Inflammatory macrophage treated with lipopolysaccharide for 4 hours (primary cell): ENCODE measurements around the gene FAT4.

Experiments used
- DNase-seq: peaks from one replicate; pipeline ENCODE4 v3.0.0-alpha.2; 2020

Gene FAT4

GRCh38 chr4:125314676-125315575, at the start of gene FAT4:
TSS of gene FAT4 (plus strand) at chr4:125314955. CDS start at chr4:125316412, 1,457 bp downstream.
- DNase-seq, result peak; percentile 64

GRCh38 chr4:125265846-125266245, 48.9 kb upstream of the FAT4 start:
- DNase-seq, result no peak

- DNase-seq, result peak; percentile 56
Measured at GRCh38 chr4:125266901-125267604, 47.7 kb upstream of the FAT4 start.

GRCh38 chr4:125267630-125268029, 47.1 kb upstream of the FAT4 start:
- no peak for DNase-seq

GRCh38 chr4:125268068-125268755, 46.5 kb upstream of the FAT4 start:
- no peak for DNase-seq

- no peak for DNase-seq
Measured at GRCh38 chr4:125276811-125277210, 37.9 kb upstream of the FAT4 start.

GRCh38 chr4:125277790-125278189, 37.0 kb upstream of the FAT4 start:
- no peak for DNase-seq

- DNase-seq, result no peak
Measured at GRCh38 chr4:125280892-125281403, 33.8 kb upstream of the FAT4 start.

- DNase-seq, result peak; percentile 53
Measured at GRCh38 chr4:125283707-125284279, 31.0 kb upstream of the FAT4 start.

GRCh38 chr4:125297116-125297515, 17.6 kb upstream of the FAT4 start:
- no peak for DNase-seq

- DNase-seq, result no peak
Measured at GRCh38 chr4:125303058-125303457, 11.7 kb upstream of the FAT4 start.

- no peak for DNase-seq
Measured at GRCh38 chr4:125303821-125304220, 10.9 kb upstream of the FAT4 start.

- no peak for DNase-seq
Measured at GRCh38 chr4:125306112-125306511, 8.6 kb upstream of the FAT4 start.

- DNase-seq, result no peak
Measured at GRCh38 chr4:125306533-125306932, 8.2 kb upstream of the FAT4 start.

- no peak for DNase-seq
Measured at GRCh38 chr4:125311503-125311902, 3.3 kb upstream of the FAT4 start.

GRCh38 chr4:125313497-125313896, 1.3 kb upstream of the FAT4 start:
- DNase-seq, result peak; percentile 68

GRCh38 chr4:125313989-125314667, 627 bp upstream of the FAT4 start:
- no peak for DNase-seq

GRCh38 chr4:125315576-125316400, 1.0 kb downstream of the FAT4 start:
- peak; percentile 13 for DNase-seq

- DNase-seq, result no peak
Measured at GRCh38 chr4:125316401-125316790, 1.6 kb downstream of the FAT4 start.

GRCh38 chr4:125316791-125317524, 2.2 kb downstream of the FAT4 start:
- DNase-seq, result no peak

- no peak for DNase-seq
Measured at GRCh38 chr4:125317525-125317877, 2.7 kb downstream of the FAT4 start.
